Erythroblast (primary cell): Measurements from ENCODE around the gene CRIP1.
A peak's percentile ranks its signal among the peaks of the same experiment; 100 is the strongest.

Experiments
- GATA1 ChIP-seq: IDR thresholded peaks from 2 replicates; pipeline ENCODE4 v1.6.1; 2011; ENCODE audit warnings: low read depth, mild to moderate bottlenecking, control low read depth, low read length, moderate library complexity
- POLR2A ChIP-seq: IDR thresholded peaks from 2 replicates; pipeline ENCODE4 v1.6.1; 2011; ENCODE audit warnings: mild to moderate bottlenecking, low read length

DNA sequence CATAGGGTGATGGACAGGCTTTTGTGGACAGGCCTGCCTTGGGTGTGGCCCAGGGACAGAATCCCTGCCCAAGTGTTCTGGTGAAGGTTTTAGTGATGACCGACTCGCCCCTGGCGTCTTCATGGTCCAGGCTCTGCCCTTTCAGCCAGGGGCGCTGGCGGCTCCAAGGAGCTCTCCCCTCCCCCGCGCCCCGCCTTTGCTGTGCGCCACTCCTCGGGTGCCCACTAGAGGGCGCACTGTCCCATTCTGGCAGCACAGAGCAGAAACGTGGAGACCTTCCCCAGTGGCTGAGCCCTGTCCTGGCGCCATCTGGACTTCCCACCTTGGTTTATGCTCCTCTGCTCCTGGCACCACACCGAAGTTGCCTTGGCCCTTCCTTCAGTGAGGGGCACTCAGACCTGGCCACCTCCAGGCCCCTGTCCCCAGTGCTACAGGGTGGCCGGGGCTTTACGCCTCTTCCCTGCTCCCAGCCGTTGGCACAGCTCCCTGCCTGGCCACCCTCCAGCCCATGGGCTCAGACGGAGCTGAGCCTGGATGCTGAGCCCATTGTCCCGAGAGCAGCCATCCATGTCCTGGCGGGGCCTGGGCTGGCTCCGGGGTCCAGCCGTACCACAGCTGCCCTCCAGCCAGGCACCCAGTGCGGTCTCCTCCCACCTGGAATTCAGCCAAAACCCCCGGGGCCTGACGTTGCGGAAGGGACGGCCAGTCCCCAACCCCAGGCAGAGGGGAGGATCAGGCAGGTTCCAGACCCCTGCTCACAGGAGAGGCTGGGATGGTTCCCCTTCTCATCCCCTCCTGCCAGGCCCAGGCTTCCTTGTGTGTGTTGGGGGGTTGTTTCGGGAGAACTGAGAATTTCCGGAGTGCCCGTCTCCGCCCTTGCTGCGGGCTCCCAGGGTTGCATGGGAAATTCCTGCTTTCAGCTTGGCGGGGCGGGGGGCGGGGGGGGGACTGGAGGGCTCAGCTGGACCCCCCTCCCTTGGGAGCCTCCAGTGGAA, 5.6 kb upstream of the CRIP1 start:
- TF ChIP-seq GATA1 (no peak), POLR2A (peak; percentile 62)
